Liver (tissue), 9 donors: ENCODE measurements around the gene DUOXA1. TPM values are rescaled to one million over a fixed set of nuclear protein-coding genes. Genes with fewer than 3 reads are reported as not detected.

Experiments used
- DNase-seq: peaks from one replicate; pipeline ENCODE4 v3.0.0-alpha.2; 2017; ENCODE audit warnings: low spot score
- H3K27ac ChIP-seq, 2 donors: one replicate each; pipeline ENCODE4 v1.7.0; 2013; ENCODE audit warnings: inconsistent platforms in 2 of 2, low read length in 2 of 2, control low read depth in 1 of 2, low read depth in 1 of 2, mild to moderate bottlenecking in 1 of 2
- H3K27me3 ChIP-seq, 4 donors: one replicate each; pipeline versions ENCODE4 v1.6.1 to v1.7.0; 2013; ENCODE audit warnings: low read length in 3 of 4, inconsistent platforms in 1 of 4, mild to moderate bottlenecking in 1 of 4, moderate library complexity in 1 of 4; ENCODE audit not compliant: control insufficient read depth in 4 of 4, insufficient read depth in 4 of 4
- H3K36me3 ChIP-seq, 4 donors: one replicate each; pipeline versions ENCODE4 v1.6.1 to v1.7.0; 2013; ENCODE audit warnings: low read length in 3 of 4, mild to moderate bottlenecking in 3 of 4, low read depth in 1 of 4, moderate library complexity in 1 of 4; ENCODE audit not compliant: control insufficient read depth in 4 of 4, insufficient read depth in 3 of 4
- H3K4me1 ChIP-seq, 4 donors: one replicate each; pipeline versions ENCODE4 v1.6.1 to v1.7.0; 2013; ENCODE audit warnings: low read length in 3 of 4, mild to moderate bottlenecking in 3 of 4, moderate library complexity in 1 of 4; ENCODE audit not compliant: control insufficient read depth in 4 of 4, insufficient read depth in 4 of 4
- H3K4me3 ChIP-seq, 3 donors: one replicate each; pipeline versions ENCODE4 v1.6.1 to v1.7.0; 2013; ENCODE audit warnings: low read length in 3 of 3, control low read depth in 1 of 3, low read depth in 1 of 3, mild to moderate bottlenecking in 1 of 3
- H3K9ac ChIP-seq, 2 donors: one replicate each; pipeline ENCODE4 v1.7.0; 2013; ENCODE audit warnings: low read length in 2 of 2, mild to moderate bottlenecking in 2 of 2, moderate library complexity in 2 of 2, control low read depth in 1 of 2, low read depth in 1 of 2
- H3K9me3 ChIP-seq, 4 donors: one replicate each; pipeline versions ENCODE4 v1.6.1 to v1.7.0; 2013; ENCODE audit warnings: low read length in 3 of 4; ENCODE audit not compliant: control insufficient read depth in 4 of 4
- FOXA1 ChIP-seq: IDR thresholded peaks from 2 replicates; pipeline ENCODE4 v1.6.1; 2016; ENCODE audit warnings: antibody characterized with exemption
- HNF4A ChIP-seq, 2 donors: conservative IDR thresholded peaks; 2 replicates each; pipeline ENCODE4 v1.6.1; 2016; ENCODE audit warnings: antibody characterized with exemption in 2 of 2, mild to moderate bottlenecking in 2 of 2
- HNF4G ChIP-seq: IDR thresholded peaks from 2 replicates; pipeline ENCODE4 v1.6.1; 2016; ENCODE audit warnings: antibody characterized with exemption
- JUND ChIP-seq, 2 donors: IDR thresholded peaks; 2 replicates each; pipeline ENCODE4 v1.6.1; 2016; ENCODE audit warnings: antibody characterized with exemption in 2 of 2
- NR2F2 ChIP-seq: IDR thresholded peaks from 2 replicates; pipeline ENCODE4 v1.6.1; 2016; ENCODE audit warnings: antibody characterized with exemption
- RAD21 ChIP-seq, 2 donors: IDR thresholded peaks; 2 replicates each; pipeline ENCODE4 v1.6.1; 2016; ENCODE audit warnings: antibody characterized with exemption in 2 of 2, mild to moderate bottlenecking in 2 of 2
- RXRA ChIP-seq, 2 donors: IDR thresholded peaks; 2 replicates each; pipeline ENCODE4 v1.6.1; 2017 to 2018; ENCODE audit warnings: antibody characterized with exemption in 2 of 2, mild to moderate bottlenecking in 1 of 2
- SP1 ChIP-seq: IDR thresholded peaks from 2 replicates; pipeline ENCODE4 v1.6.1; 2018; ENCODE audit warnings: antibody characterized with exemption, mild to moderate bottlenecking
- YY1 ChIP-seq: IDR thresholded peaks from 2 replicates; pipeline ENCODE4 v1.6.1; 2016; ENCODE audit warnings: antibody characterized with exemption, mild to moderate bottlenecking
- WGBS: extraction: QIAGEN DNeasy Blood & Tissue Kit; methylation state at CpG from one replicate; pipeline ENCODE4 v1.1.7; 2013; 5-methylcytosine and 5-hydroxymethylcytosine counted together
- polyA plus RNA-seq, 2 donors: library from polyadenylated mRNA; stranded (reverse) in 1 of 2; unstranded in 1 of 2; fragments of 200-250 nt in 1 of 2; fragments of >200 nt in 1 of 2; fragmentation: Nextera tagmentation in 1 of 2; extraction: Ambion mirVana in 1 of 2; gene quantifications; one replicate each; pipeline versions ENCODE4 v1.2.1 to v1.2.3, GENCODE V29; 2013 to 2015
- total RNA-seq, 2 donors: library from RNA; depleted of rRNA; stranded (reverse); fragments of >200 nt; gene quantifications; one replicate each; pipeline ENCODE4 v1.2.3, GENCODE V29; 2014
- TF ChIP-seq, protein P1 (sequence below): IDR thresholded peaks from 2 replicates; pipeline ENCODE4 v1.6.1; 2016; ENCODE audit warnings: antibody characterized with exemption
- TF ChIP-seq, protein P2 (sequence below): fragments of 150-350 bp; IDR thresholded peaks from 2 replicates; pipeline ENCODE4 v1.5.1; 2017; ENCODE audit warnings: improper control_type of control experiment, low read depth, low read length; ENCODE audit not compliant: missing input control
- TF ChIP-seq, protein P3 (sequence below): IDR thresholded peaks from 2 replicates; pipeline ENCODE4 v1.6.1; 2016; ENCODE audit warnings: antibody characterized with exemption
- TF ChIP-seq, protein P4 (sequence below): IDR thresholded peaks from 2 replicates; pipeline ENCODE4 v1.6.1; 2016; ENCODE audit warnings: antibody characterized with exemption, mild to moderate bottlenecking
- donor health status: healthy.
- donor health status: healthy.
- donor health status: healthy.
- donor health status: healthy.
- donor health status: healthy.

Gene DUOXA1
- total and polyA plus RNA-seq, 4 donors: 0.02 TPM; not detected in 3

DNA sequence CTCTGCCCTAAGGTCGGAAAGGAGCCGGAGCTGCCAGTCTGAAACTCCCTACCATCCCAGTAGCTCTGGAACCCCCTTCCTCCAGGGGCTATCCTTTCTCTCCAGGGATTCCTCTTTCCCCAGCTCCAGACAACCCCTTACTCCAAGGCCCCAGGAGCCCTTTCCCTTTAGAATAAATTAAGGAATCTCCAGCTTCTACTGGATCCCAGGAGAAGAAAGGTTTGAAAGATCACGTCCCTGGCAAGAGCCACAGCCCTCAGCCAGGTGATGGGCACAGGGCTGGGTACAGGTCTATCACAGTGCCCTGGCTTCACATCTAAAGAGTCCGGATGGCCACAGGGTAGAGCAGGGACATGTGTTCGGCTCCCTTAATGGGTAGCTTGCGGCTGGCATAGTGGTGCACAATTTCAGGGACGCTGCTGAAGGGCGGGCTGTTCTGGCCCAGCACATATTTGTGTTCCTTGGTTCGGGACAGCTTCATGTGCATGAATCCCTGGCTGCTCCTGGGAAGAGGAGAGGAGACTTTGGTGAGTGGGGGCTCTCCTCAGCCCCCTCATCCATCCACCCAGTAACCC, 38.0 kb upstream of the DUOXA1 start:
- TF ChIP-seq, protein P1, sequence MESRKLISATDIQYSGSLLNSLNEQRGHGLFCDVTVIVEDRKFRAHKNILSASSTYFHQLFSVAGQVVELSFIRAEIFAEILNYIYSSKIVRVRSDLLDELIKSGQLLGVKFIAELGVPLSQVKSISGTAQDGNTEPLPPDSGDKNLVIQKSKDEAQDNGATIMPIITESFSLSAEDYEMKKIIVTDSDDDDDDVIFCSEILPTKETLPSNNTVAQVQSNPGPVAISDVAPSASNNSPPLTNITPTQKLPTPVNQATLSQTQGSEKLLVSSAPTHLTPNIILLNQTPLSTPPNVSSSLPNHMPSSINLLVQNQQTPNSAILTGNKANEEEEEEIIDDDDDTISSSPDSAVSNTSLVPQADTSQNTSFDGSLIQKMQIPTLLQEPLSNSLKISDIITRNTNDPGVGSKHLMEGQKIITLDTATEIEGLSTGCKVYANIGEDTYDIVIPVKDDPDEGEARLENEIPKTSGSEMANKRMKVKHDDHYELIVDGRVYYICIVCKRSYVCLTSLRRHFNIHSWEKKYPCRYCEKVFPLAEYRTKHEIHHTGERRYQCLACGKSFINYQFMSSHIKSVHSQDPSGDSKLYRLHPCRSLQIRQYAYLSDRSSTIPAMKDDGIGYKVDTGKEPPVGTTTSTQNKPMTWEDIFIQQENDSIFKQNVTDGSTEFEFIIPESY: no peak
- TF ChIP-seq FOXA1: no peak
- no peak for TF ChIP-seq RAD21 (IDR thresholded peaks at IDR 0.05)
- TF ChIP-seq NR2F2: no peak
- Histone ChIP-seq H3K4me1 (peaks cover 2 to 12% (median 3%) of the 10 kb centered on the region in 4 donors), H3K9me3 (no peaks in the 10 kb centered on the region), H3K27me3 (no peaks in the 10 kb centered on the region), H3K4me3 (peak overlapping the region in 2 of 3 donors; percentile 71), H3K9ac (peak overlapping the region in 1 of 2 donors; percentile 68), H3K36me3 (peaks cover 0 to 2% (median 2%) of the 10 kb centered on the region in 4 donors), H3K27ac (peak overlapping the region; percentile 83 to 89)
- DNase-seq: no peak
- WGBS: 69% methylated on average over 9 of the region's 9 CpGs

DNA sequence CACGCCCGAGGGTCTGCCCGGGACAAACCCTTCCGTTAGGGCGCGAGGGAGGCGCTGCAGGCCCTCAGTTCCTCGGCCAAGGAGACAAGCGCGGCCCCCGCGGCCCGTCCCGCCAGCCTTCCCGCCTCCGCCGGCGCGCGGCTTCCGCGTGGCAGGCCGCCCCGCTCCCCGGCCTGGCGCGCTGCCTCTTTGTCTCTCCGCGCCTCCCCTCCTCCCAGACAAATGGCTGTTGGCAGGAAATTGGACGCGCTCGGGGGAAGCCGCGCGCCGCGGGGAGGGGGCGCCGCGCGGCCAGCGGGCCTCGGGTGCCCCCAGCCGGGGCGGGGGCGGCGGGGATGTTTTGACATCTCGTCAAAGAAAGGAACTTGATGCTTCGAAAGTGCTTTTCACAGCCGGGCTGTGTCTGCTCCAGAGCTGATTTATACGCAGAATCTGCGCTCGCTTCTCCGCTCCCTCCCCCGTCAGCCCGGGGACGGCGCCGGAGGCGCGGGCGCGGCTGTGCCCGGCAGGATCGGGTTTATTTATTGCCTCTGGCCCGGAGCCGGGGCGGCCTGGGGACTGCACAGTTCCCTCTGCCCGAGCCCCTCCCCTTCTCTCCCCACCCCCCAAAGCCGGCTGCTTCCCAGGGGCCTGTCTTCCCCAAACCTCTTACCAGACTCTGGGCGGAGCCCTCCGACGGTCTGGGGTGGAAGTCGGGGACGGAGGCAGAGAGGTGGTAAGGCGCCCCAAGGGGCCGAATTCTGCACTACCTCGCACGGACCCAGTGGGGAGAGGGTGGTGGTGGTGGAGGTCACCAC, 37.4 kb upstream of the DUOXA1 start:
- H3K27ac ChIP-seq: peak overlapping the region; percentile 83 to 89
- H3K36me3 ChIP-seq: peaks cover 0 to 2% (median 2%) of the 10 kb centered on the region in 4 donors
- peaks cover 2 to 12% (median 3%) of the 10 kb centered on the region in 4 donors for H3K4me1 ChIP-seq
- H3K9me3 ChIP-seq: no peaks in the 10 kb centered on the region
- H3K9ac ChIP-seq: peak overlapping the region; percentile 60 to 68
- H3K4me3 ChIP-seq: peak overlapping the region; percentile 69 to 71 (median 71)
- peak; percentile 82 for DNase-seq
- peak in 1 of 2 donors; percentile 17 for TF ChIP-seq RXRA (IDR thresholded peaks at IDR 0.05)
- TF ChIP-seq HNF4A (conservative IDR thresholded peaks at IDR 0.05): peak in 1 of 2 donors; percentile 33
- TF ChIP-seq NR2F2: peak; percentile 96
- TF ChIP-seq, protein P1: no peak
- TF ChIP-seq JUND (IDR thresholded peaks at IDR 0.05): no peak
- TF ChIP-seq, protein P2, sequence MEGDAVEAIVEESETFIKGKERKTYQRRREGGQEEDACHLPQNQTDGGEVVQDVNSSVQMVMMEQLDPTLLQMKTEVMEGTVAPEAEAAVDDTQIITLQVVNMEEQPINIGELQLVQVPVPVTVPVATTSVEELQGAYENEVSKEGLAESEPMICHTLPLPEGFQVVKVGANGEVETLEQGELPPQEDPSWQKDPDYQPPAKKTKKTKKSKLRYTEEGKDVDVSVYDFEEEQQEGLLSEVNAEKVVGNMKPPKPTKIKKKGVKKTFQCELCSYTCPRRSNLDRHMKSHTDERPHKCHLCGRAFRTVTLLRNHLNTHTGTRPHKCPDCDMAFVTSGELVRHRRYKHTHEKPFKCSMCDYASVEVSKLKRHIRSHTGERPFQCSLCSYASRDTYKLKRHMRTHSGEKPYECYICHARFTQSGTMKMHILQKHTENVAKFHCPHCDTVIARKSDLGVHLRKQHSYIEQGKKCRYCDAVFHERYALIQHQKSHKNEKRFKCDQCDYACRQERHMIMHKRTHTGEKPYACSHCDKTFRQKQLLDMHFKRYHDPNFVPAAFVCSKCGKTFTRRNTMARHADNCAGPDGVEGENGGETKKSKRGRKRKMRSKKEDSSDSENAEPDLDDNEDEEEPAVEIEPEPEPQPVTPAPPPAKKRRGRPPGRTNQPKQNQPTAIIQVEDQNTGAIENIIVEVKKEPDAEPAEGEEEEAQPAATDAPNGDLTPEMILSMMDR: peak; percentile 67
- TF ChIP-seq YY1: peak; percentile 18
- TF ChIP-seq, protein P3, sequence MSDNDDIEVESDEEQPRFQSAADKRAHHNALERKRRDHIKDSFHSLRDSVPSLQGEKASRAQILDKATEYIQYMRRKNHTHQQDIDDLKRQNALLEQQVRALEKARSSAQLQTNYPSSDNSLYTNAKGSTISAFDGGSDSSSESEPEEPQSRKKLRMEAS: no peak
- TF ChIP-seq, protein P4, sequence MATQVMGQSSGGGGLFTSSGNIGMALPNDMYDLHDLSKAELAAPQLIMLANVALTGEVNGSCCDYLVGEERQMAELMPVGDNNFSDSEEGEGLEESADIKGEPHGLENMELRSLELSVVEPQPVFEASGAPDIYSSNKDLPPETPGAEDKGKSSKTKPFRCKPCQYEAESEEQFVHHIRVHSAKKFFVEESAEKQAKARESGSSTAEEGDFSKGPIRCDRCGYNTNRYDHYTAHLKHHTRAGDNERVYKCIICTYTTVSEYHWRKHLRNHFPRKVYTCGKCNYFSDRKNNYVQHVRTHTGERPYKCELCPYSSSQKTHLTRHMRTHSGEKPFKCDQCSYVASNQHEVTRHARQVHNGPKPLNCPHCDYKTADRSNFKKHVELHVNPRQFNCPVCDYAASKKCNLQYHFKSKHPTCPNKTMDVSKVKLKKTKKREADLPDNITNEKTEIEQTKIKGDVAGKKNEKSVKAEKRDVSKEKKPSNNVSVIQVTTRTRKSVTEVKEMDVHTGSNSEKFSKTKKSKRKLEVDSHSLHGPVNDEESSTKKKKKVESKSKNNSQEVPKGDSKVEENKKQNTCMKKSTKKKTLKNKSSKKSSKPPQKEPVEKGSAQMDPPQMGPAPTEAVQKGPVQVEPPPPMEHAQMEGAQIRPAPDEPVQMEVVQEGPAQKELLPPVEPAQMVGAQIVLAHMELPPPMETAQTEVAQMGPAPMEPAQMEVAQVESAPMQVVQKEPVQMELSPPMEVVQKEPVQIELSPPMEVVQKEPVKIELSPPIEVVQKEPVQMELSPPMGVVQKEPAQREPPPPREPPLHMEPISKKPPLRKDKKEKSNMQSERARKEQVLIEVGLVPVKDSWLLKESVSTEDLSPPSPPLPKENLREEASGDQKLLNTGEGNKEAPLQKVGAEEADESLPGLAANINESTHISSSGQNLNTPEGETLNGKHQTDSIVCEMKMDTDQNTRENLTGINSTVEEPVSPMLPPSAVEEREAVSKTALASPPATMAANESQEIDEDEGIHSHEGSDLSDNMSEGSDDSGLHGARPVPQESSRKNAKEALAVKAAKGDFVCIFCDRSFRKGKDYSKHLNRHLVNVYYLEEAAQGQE: no peak
- TF ChIP-seq HNF4G: no peak
- peak in 1 of 2 donors; percentile 61 for TF ChIP-seq RAD21 (IDR thresholded peaks at IDR 0.05)
- peak; percentile 17 for TF ChIP-seq SP1
- under 1% methylated on average over 79 of the region's 79 CpGs for WGBS
- H3K27me3 ChIP-seq: no peaks in the 10 kb centered on the region
